Activated B cell treated with CpG ODN at 0.5 μM for 24 hours (primary cell): Measurements from ENCODE around the gene GALNTL6. TPM values are rescaled to one million over a fixed set of nuclear protein-coding genes. Genes with fewer than 3 reads are reported as not detected.
"Not testable (repeated sequence)": the region's sequence is repeated elsewhere in the genome, so short reads cannot be mapped to it uniquely, and the experiment has no call there.

ENCODE experiments used
- ATAC-seq: fragments of 200-7000 bp; cut with Tn5 transposase; one replicate; pipeline ENCODE4 v1.10.0; 2021; ENCODE audit warnings: low read depth, mild to moderate bottlenecking, moderate library complexity
- CTCF ChIA-PET: fragments of 350-600 bp; sonication (Branson Sonifier 250); formaldehyde crosslinking; loops from one replicate; lab custom pipeline; 2021; ENCODE audit warnings: antibody characterized with exemption; lab: Charles Lee
- POLR2A ChIA-PET: fragments of 350-600 bp; sonication (Branson Sonifier 250); formaldehyde crosslinking; loops from one replicate; lab custom pipeline; 2021; ENCODE audit warnings: antibody characterized with exemption; lab: Charles Lee
- DNase-seq: peaks from one replicate; pipeline ENCODE4 v3.0.0; 2022
- H3K27ac Mint-ChIP-seq: one replicate; pipeline ENCODE4 v1.8.0; 2020; ENCODE audit warnings: mixed read lengths
- H3K27me3 Mint-ChIP-seq: one replicate; pipeline ENCODE4 v1.8.0; 2021; ENCODE audit warnings: mixed read lengths
- H3K36me3 Mint-ChIP-seq: one replicate; pipeline ENCODE4 v1.8.0; 2021; ENCODE audit warnings: low read depth, mixed read lengths
- H3K4me1 Mint-ChIP-seq: one replicate; pipeline ENCODE4 v1.8.0; 2021; ENCODE audit warnings: mixed read lengths
- H3K4me3 Mint-ChIP-seq: one replicate; pipeline ENCODE4 v1.8.0; 2020; ENCODE audit warnings: mild to moderate bottlenecking, mixed read lengths
- H3K9me3 Mint-ChIP-seq: one replicate; pipeline ENCODE4 v1.8.0; 2020; ENCODE audit warnings: mixed read lengths
- intact Hi-C: fragments of 100-400 bp; cut with micrococcal nuclease; formaldehyde crosslinking; loops from one replicate; pipeline ENCODE4 v1.15.1; 2024
- total RNA-seq: library from RNA; stranded (reverse); gene quantifications from 2 replicates; pipeline ENCODE4 v1.2.3, GENCODE V29; 2022
- TF ChIP-seq, protein P1 (sequence below): fragments of 200-600 bp; IDR thresholded peaks from one replicate; pipeline ENCODE4 v1.8.0; 2022; ENCODE audit warnings: antibody characterized with exemption, mild to moderate bottlenecking

GALNTL6 gene
- total RNA-seq, 1 donor from 2014 or later: 0.20 TPM

GRCh38 chr4:172963498-172964294, 1150.5 kb downstream of the GALNTL6 start:
- ATAC-seq (no peak), DNase-seq (no peak)
- Mint-ChIP-seq H3K9me3 (peaks cover 2% of the 10 kb centered on the region), H3K4me1 (no peaks in the 10 kb centered on the region), H3K27me3 (no peaks in the 10 kb centered on the region), H3K4me3 (no peak overlapping the region), H3K36me3 (no peaks in the 10 kb centered on the region), H3K27ac (no peak overlapping the region)
- POLR2A ChIA-PET: no interaction called here
- TF ChIP-seq, protein P1, sequence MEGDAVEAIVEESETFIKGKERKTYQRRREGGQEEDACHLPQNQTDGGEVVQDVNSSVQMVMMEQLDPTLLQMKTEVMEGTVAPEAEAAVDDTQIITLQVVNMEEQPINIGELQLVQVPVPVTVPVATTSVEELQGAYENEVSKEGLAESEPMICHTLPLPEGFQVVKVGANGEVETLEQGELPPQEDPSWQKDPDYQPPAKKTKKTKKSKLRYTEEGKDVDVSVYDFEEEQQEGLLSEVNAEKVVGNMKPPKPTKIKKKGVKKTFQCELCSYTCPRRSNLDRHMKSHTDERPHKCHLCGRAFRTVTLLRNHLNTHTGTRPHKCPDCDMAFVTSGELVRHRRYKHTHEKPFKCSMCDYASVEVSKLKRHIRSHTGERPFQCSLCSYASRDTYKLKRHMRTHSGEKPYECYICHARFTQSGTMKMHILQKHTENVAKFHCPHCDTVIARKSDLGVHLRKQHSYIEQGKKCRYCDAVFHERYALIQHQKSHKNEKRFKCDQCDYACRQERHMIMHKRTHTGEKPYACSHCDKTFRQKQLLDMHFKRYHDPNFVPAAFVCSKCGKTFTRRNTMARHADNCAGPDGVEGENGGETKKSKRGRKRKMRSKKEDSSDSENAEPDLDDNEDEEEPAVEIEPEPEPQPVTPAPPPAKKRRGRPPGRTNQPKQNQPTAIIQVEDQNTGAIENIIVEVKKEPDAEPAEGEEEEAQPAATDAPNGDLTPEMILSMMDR: no peak
- intact Hi-C loops: no loop called here
- CTCF ChIA-PET: no interaction called here

GRCh38 chr4:172970189-172970588, 1157.0 kb downstream of the GALNTL6 start:
- H3K27ac Mint-ChIP-seq, CTCF ChIA-PET, POLR2A ChIA-PET, H3K27me3 Mint-ChIP-seq, ATAC-seq, DNase-seq, intact Hi-C loops, H3K36me3 Mint-ChIP-seq, H3K4me3 Mint-ChIP-seq, H3K4me1 Mint-ChIP-seq: not testable (repeated sequence)
- H3K9me3 Mint-ChIP-seq: peaks cover 19% of the 10 kb centered on the region

DNA sequence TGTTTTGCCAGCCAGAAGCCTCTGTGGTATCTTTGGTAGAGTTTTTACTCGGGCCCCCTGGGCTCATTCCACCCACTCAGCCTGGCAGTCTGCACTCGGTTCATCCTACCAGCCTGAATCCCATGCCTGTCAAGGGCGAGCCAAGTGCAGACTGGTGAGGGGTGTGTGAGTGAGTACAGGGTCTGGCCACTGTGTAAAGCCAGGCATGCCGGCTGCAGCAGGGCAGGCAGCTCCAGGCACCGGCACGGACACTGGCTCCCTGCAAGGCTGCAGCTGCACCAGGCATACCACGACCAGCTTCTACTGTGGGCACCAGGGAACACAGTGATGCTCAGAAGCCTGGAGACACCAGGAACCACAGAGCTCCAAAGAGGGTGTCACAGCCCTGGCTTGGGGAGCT, 1161.4 kb downstream of the GALNTL6 start:
- H3K36me3 Mint-ChIP-seq: no peaks in the 10 kb centered on the region
- CTCF ChIA-PET: no interaction called here
- no peaks in the 10 kb centered on the region for H3K4me1 Mint-ChIP-seq
- DNase-seq (no peak), ATAC-seq (no peak)
- no peak overlapping the region for H3K27ac Mint-ChIP-seq
- TF ChIP-seq, protein P1: no peak
- H3K4me3 Mint-ChIP-seq: no peak overlapping the region
- peaks cover 9% of the 10 kb centered on the region for H3K9me3 Mint-ChIP-seq
- POLR2A ChIA-PET: no interaction called here
- peaks cover 2% of the 10 kb centered on the region for H3K27me3 Mint-ChIP-seq
- intact Hi-C loops: no loop called here

DNA sequence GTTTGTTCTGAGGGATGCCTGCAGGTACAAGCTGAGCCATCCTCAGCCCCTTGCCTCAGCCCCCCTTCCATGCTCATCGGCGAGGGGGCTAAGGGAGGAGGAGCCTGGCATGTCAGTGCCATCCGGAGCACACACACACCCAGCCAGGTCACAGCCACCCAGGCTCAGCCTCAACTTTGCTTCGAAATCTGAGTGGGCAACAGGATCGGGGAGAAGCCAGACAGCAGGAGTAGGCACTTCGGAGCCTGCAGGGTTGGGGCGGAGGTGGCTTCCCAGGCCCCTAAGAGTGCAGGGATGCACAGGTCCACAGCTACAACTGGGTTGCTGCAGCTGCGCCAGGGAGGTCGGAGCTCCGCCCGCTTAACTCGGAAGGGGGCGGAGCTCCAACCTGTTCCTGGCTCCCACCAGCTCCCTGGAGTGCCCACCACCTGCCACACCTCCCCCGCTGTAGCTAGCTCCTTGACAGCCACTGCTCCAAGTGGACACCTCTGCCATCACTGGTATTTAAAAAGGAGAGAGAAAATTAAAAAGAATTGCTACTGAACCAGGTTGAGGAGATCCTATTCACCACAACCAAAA, 1162.5 kb downstream of the GALNTL6 start:
- Mint-ChIP-seq H3K27me3 (peaks cover 4% of the 10 kb centered on the region), H3K4me1 (no peaks in the 10 kb centered on the region), H3K4me3 (no peak overlapping the region), H3K36me3 (no peaks in the 10 kb centered on the region), H3K9me3 (peaks cover under 1% of the 10 kb centered on the region), H3K27ac (no peak overlapping the region)
- TF ChIP-seq, protein P1: no peak
- ChIA-PET POLR2A (no interaction called here), CTCF (no interaction called here)
- intact Hi-C loops: no loop called here
- DNase-seq (no peak), ATAC-seq (no peak)

DNA sequence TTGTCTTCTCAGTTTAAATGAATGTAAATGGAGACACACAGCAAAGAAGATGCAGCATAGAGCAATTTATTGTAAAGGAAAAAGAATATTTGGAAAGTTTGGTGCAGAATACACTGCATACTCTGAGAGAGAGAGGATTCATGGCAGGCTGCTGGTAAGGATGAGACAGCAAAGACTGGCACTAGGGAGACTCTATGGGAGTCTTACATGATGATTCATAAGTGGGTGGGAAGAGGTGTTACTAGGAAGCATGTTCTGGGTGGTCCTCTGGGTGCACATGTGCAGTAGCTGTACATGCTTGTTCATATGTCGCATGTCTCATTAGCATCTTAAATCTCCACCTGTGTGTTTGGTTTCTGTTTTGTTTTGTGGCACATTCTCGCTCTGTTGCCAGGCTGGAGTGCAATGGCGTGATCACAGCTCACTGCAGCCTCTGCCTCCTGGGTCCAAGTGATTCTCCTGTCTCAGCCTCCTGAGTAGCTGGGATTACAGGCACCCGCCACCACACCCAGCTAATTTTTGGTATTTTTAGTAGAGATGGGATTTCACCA, 1164.4 kb downstream of the GALNTL6 start:
- H3K36me3 Mint-ChIP-seq, H3K27me3 Mint-ChIP-seq, CTCF ChIA-PET, POLR2A ChIA-PET, ATAC-seq, DNase-seq, H3K27ac Mint-ChIP-seq, H3K4me1 Mint-ChIP-seq, H3K4me3 Mint-ChIP-seq, H3K9me3 Mint-ChIP-seq, intact Hi-C loops: not testable (repeated sequence)

DNA sequence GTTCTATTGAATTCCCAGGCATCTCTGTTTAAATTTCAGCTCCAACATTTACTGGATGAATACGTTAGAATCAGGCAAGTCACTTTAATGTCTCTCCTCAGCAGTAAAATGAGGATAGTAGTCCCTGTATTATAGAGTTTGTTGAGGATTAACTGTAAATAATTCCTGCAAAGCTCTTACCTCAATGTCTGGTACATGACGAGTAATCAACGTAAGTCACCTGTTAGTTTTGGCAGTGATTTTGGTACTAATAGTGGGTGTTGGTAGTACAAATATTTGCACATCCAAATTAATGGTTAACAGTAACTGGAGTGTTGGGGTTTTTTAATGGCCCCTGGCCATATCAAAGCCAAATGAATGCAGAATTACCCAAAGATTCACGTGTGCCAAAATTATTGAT, 1165.6 kb downstream of the GALNTL6 start:
- DNase-seq (no peak), ATAC-seq (no peak)
- POLR2A ChIA-PET: no interaction called here
- Mint-ChIP-seq H3K27ac (no peak overlapping the region), H3K4me3 (no peak overlapping the region), H3K9me3 (no peaks in the 10 kb centered on the region), H3K27me3 (peaks cover 6% of the 10 kb centered on the region), H3K36me3 (no peaks in the 10 kb centered on the region), H3K4me1 (no peaks in the 10 kb centered on the region)
- CTCF ChIA-PET: no interaction called here
- intact Hi-C loops: no loop called here
- TF ChIP-seq, protein P1: no peak
